Testis (tissue), 3 donors: ENCODE data around the gene PTPRD. TPM values are rescaled to one million over a fixed set of nuclear protein-coding genes. Genes with fewer than 3 reads are reported as not detected.

Experiments
- DNase-seq: peaks from one replicate; pipeline ENCODE4 v3.0.0-alpha.2; 2019
- H3K27ac ChIP-seq, 2 donors: fragments of 200-600 bp; sonication (generic); one replicate each; pipeline ENCODE4 v1.5.1; 2019
- H3K27me3 ChIP-seq: fragments of 200-600 bp; sonication (generic); one replicate; pipeline ENCODE4 v1.5.1; 2019
- H3K36me3 ChIP-seq: fragments of 200-600 bp; sonication (generic); one replicate; pipeline ENCODE4 v1.5.1; 2017; ENCODE audit warnings: low read depth; ENCODE audit errors: missing control alignments
- H3K4me1 ChIP-seq: fragments of 200-600 bp; sonication (generic); one replicate; pipeline ENCODE4 v1.5.1; 2019
- H3K4me3 ChIP-seq, 2 donors: fragments of 200-600 bp; sonication (generic); one replicate each; pipeline ENCODE4 v1.5.1; 2017 to 2019
- H3K9me3 ChIP-seq: fragments of 200-600 bp; sonication (generic); one replicate; pipeline ENCODE4 v1.5.1; 2017
- CTCF ChIP-seq, 3 experiments: fragments of 450-650 bp in 2 of 3; fragments of 200-600 bp in 1 of 3; sonication (generic) in 1 of 3; IDR thresholded peaks; one replicate each; pipeline ENCODE4 v1.5.1; 2016 to 2019; ENCODE audit warnings: antibody characterized with exemption in 3 of 3, mild to moderate bottlenecking in 2 of 3, moderate library complexity in 1 of 3
- POLR2A ChIP-seq: fragments of 450-650 bp; IDR thresholded peaks from one replicate; pipeline ENCODE4 v1.6.1; 2017; ENCODE audit warnings: antibody characterized with exemption, mild to moderate bottlenecking, moderate library complexity
- WGBS, 2 donors: methylation state at CpG; one replicate each; pipeline ENCODE4 v1.1.5; 2018; 5-methylcytosine and 5-hydroxymethylcytosine counted together
- intact Hi-C: fragments of 100-400 bp; cut with DNase I; formaldehyde crosslinking; loops from one replicate; pipeline ENCODE4 v1.15.1; 2023; ENCODE audit warnings: low total_unique reads
- polyA plus RNA-seq: library from polyadenylated mRNA; stranded (reverse); fragments of 350-450 nt; fragmentation: Illumina TruSeq; extraction: RNeasy Lipid Tissue Mini Kit (QIAGEN cat#74804); gene quantifications from one replicate; pipeline ENCODE4 v1.2.3, GENCODE V29; 2014; ENCODE audit warnings: low read depth, low replicate concordance; ENCODE audit not compliant: insufficient read depth
- total RNA-seq, 2 donors: library from RNA; depleted of rRNA; stranded (reverse); fragments of >200 nt; gene quantifications; one replicate each; pipeline ENCODE4 v1.2.3, GENCODE V29; 2016

Gene PTPRD
- total and polyA plus RNA-seq, 3 donors from 2014 or later, result 15.4 to 33.6 (median 32.5) TPM

GRCh38 chr9:9257999-9258498 is 1354.8 kb downstream of the PTPRD start:
- intact Hi-C loops, result no loop called here
- Histone ChIP-seq H3K9me3 (no peaks in the 10 kb centered on the region), H3K27ac (no peak overlapping the region), H3K4me3 (no peak overlapping the region), H3K4me1 (no peaks in the 10 kb centered on the region), H3K36me3 (no peaks in the 10 kb centered on the region), H3K27me3 (no peaks in the 10 kb centered on the region)
- TF ChIP-seq POLR2A (no peak), CTCF (IDR thresholded peaks at IDR 0.05) (no peak)
- WGBS, 2 donors, result 94% methylated on average over 3 of the region's 3 CpGs
- DNase-seq, result no peak

- H3K27ac ChIP-seq, result no peak overlapping the region
- H3K27me3 ChIP-seq, result no peaks in the 10 kb centered on the region
- no peak for DNase-seq
- no peak overlapping the region for H3K4me3 ChIP-seq
- no peaks in the 10 kb centered on the region for H3K36me3 ChIP-seq
- intact Hi-C loops, result no loop called here
- no peaks in the 10 kb centered on the region for H3K4me1 ChIP-seq
- TF ChIP-seq POLR2A (no peak), CTCF (IDR thresholded peaks at IDR 0.05) (no peak)
- 45 to 55% methylated on average over 2 of the region's 2 CpGs for WGBS, 2 donors
- H3K9me3 ChIP-seq, result no peaks in the 10 kb centered on the region
Observed at GRCh38 chr9:9246726-9247125, 1366.1 kb downstream of the PTPRD start.

GRCh38 chr9:9231946-9232345 is 1380.9 kb downstream of the PTPRD start:
- intact Hi-C loops, result no loop called here
- no peak overlapping the region for H3K27ac ChIP-seq
- H3K36me3 ChIP-seq, result no peaks in the 10 kb centered on the region
- H3K4me3 ChIP-seq, result no peak overlapping the region
- no peak for TF ChIP-seq CTCF (IDR thresholded peaks at IDR 0.05)
- TF ChIP-seq POLR2A, result no peak
- no peaks in the 10 kb centered on the region for H3K9me3 ChIP-seq
- H3K4me1 ChIP-seq, result no peaks in the 10 kb centered on the region
- no peaks in the 10 kb centered on the region for H3K27me3 ChIP-seq
- DNase-seq, result no peak

GRCh38 chr9:9229269-9229668 is 1383.5 kb downstream of the PTPRD start:
- Histone ChIP-seq H3K4me3 (no peak overlapping the region), H3K36me3 (no peaks in the 10 kb centered on the region), H3K27me3 (no peaks in the 10 kb centered on the region), H3K9me3 (no peaks in the 10 kb centered on the region), H3K4me1 (no peaks in the 10 kb centered on the region), H3K27ac (no peak overlapping the region)
- 87 to 88% methylated on average over 3 of the region's 3 CpGs for WGBS, 2 donors
- TF ChIP-seq POLR2A (no peak), CTCF (IDR thresholded peaks at IDR 0.05) (no peak)
- DNase-seq, result no peak
- intact Hi-C loops, result no loop called here

- DNase-seq, result no peak
- H3K9me3 ChIP-seq, result no peaks in the 10 kb centered on the region
- no peaks in the 10 kb centered on the region for H3K4me1 ChIP-seq
- no peak for TF ChIP-seq POLR2A
- TF ChIP-seq CTCF (IDR thresholded peaks at IDR 0.05), result no peak
- H3K36me3 ChIP-seq, result no peaks in the 10 kb centered on the region
- no peaks in the 10 kb centered on the region for H3K27me3 ChIP-seq
- intact Hi-C loops, result no loop called here
- no peak overlapping the region for H3K27ac ChIP-seq
- no peak overlapping the region for H3K4me3 ChIP-seq
Observed at GRCh38 chr9:9223175-9223574, 1389.6 kb downstream of the PTPRD start.
